ENCODE measurements around the gene CCSER1. TPM values are rescaled to one million over a fixed set of nuclear protein-coding genes. Genes with fewer than 3 reads are reported as not detected.

Gene CCSER1
- total and polyA plus RNA-seq, 2 experiments from 2014 or later, result 2.9 to 3.4 TPM

DNA sequence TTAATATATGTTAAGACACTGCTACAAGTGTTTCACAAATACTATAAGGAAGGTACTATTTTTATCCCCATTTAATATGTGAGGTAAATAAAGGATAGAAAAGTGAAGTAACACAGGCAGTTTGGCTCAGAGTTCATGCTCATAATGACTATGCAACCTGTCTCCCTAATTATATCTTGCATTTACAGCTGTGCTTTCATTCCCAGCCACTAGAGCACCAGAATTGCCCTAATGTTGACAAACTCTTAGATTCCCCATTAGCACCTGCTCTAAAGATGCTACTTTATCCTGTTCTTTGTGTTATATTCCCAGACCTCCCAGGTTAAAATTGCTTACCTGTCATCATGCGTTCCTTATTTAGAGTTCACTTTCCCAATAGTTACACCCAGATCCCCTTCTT is 833.6 kb downstream of the CCSER1 start:
- H3K79me2 ChIP-seq (replicated peaks; ENCODE audit: insufficient read depth), result no peaks in the 10 kb centered on the region
- no peak overlapping the region for H2AFZ ChIP-seq
- no peaks in the 10 kb centered on the region for H3K9me3 Mint-ChIP-seq
- no peaks in the 10 kb centered on the region for H3K27me3 Mint-ChIP-seq (ENCODE audit: insufficient read depth, low read depth, poor library complexity)
- no peaks in the 10 kb centered on the region for H3K36me3 ChIP-seq (ENCODE audit: insufficient read depth)
- H3K27ac ChIP-seq (ENCODE audit: low read depth), result no peak overlapping the region
- peaks cover 3% of the 10 kb centered on the region; the same call in 2 of the 3 replicates for H3K4me1 Mint-ChIP-seq
- H3K27ac Mint-ChIP-seq, result no peak overlapping the region
- peak; percentile 53 for ATAC-seq
- H3K4me1 ChIP-seq (ENCODE audit: insufficient read depth), result no peaks in the 10 kb centered on the region
- no peak overlapping the region for H3K4me3 Mint-ChIP-seq
- no peaks in the 10 kb centered on the region for H3K27me3 ChIP-seq (ENCODE audit: insufficient read depth)
- no peaks in the 10 kb centered on the region for H3K9me2 ChIP-seq (ENCODE audit: insufficient read depth)
- DNase-seq (ENCODE audit: low spot score), result peak; percentile 36
- TF ChIP-seq CREB1 (CRISPR knock-in tag; IDR thresholded peaks at IDR 0.05; ENCODE audit: low read depth), result no peak
- TF ChIP-seq, protein P1, sequence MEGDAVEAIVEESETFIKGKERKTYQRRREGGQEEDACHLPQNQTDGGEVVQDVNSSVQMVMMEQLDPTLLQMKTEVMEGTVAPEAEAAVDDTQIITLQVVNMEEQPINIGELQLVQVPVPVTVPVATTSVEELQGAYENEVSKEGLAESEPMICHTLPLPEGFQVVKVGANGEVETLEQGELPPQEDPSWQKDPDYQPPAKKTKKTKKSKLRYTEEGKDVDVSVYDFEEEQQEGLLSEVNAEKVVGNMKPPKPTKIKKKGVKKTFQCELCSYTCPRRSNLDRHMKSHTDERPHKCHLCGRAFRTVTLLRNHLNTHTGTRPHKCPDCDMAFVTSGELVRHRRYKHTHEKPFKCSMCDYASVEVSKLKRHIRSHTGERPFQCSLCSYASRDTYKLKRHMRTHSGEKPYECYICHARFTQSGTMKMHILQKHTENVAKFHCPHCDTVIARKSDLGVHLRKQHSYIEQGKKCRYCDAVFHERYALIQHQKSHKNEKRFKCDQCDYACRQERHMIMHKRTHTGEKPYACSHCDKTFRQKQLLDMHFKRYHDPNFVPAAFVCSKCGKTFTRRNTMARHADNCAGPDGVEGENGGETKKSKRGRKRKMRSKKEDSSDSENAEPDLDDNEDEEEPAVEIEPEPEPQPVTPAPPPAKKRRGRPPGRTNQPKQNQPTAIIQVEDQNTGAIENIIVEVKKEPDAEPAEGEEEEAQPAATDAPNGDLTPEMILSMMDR (conservative IDR thresholded peaks at IDR 0.05; ENCODE audit: low read depth in 2 of 2), result peak; percentile 20 to 41; a peak in 2 of 4 replicates
- H3K4me2 ChIP-seq, result no peak overlapping the region
- H3F3A ChIP-seq (replicated peaks; ENCODE audit: low read depth), result no peaks in the 10 kb centered on the region
- H4K20me1 ChIP-seq (replicated peaks; ENCODE audit: insufficient read depth), result no peaks in the 10 kb centered on the region
- no peak overlapping the region for H3K4me3 ChIP-seq
- no peaks in the 10 kb centered on the region for H3K36me3 Mint-ChIP-seq (ENCODE audit: low read depth)

DNA sequence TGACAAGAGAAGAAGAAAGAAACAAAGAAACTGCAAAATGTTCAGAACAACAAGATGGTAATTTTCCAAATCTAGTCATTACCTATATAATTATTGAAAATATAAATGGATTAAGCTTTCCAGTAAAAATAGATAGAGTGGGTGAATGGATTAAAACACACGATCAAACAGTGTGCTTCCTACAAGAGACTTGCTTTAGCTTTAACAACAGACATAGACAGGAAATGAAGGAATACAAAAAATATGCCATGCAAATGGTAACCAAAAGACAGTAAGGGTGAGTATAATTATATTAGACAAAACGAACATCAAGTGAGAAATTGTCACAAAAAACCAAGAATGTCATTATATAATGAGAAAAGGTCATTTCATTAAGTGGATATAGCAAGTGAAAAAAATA is 842.8 kb downstream of the CCSER1 start:
- Mint-ChIP-seq H3K4me1 (no peaks in the 10 kb centered on the region), H3K4me3 (no peak overlapping the region), H3K36me3 (ENCODE audit: low read depth) (no peaks in the 10 kb centered on the region; the same call in 1 of the 3 replicates), H3K27ac (no peak overlapping the region), H3K9me3 (peaks cover 3% of the 10 kb centered on the region; the same call in 1 of the 3 replicates), H3K27me3 (ENCODE audit: insufficient read depth, low read depth, poor library complexity) (no peaks in the 10 kb centered on the region)
- Histone ChIP-seq H3K4me1 (ENCODE audit: insufficient read depth) (no peaks in the 10 kb centered on the region), H3K27ac (ENCODE audit: low read depth) (no peak overlapping the region), H3K36me3 (ENCODE audit: insufficient read depth) (no peaks in the 10 kb centered on the region), H2AFZ (no peak overlapping the region), H4K20me1 (replicated peaks; ENCODE audit: insufficient read depth) (no peaks in the 10 kb centered on the region), H3F3A (replicated peaks; ENCODE audit: low read depth) (no peaks in the 10 kb centered on the region), H3K4me3 (no peak overlapping the region), H3K27me3 (ENCODE audit: insufficient read depth) (no peaks in the 10 kb centered on the region), H3K4me2 (no peak overlapping the region), H3K79me2 (replicated peaks; ENCODE audit: insufficient read depth) (no peaks in the 10 kb centered on the region), H3K9me2 (ENCODE audit: insufficient read depth) (no peaks in the 10 kb centered on the region)
- DNase-seq (ENCODE audit: low spot score) (no peak), ATAC-seq (no peak)
- TF ChIP-seq, protein P2, sequence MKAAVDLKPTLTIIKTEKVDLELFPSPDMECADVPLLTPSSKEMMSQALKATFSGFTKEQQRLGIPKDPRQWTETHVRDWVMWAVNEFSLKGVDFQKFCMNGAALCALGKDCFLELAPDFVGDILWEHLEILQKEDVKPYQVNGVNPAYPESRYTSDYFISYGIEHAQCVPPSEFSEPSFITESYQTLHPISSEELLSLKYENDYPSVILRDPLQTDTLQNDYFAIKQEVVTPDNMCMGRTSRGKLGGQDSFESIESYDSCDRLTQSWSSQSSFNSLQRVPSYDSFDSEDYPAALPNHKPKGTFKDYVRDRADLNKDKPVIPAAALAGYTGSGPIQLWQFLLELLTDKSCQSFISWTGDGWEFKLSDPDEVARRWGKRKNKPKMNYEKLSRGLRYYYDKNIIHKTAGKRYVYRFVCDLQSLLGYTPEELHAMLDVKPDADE (IDR thresholded peaks at IDR 0.05), result no peak
- TF ChIP-seq, protein P1 (conservative IDR thresholded peaks at IDR 0.05; ENCODE audit: low read depth in 2 of 2), result no peak
- no peak for TF ChIP-seq POLR2AphosphoS5 (IDR thresholded peaks at IDR 0.05; ENCODE audit: low read depth)
- TF ChIP-seq, protein P3, sequence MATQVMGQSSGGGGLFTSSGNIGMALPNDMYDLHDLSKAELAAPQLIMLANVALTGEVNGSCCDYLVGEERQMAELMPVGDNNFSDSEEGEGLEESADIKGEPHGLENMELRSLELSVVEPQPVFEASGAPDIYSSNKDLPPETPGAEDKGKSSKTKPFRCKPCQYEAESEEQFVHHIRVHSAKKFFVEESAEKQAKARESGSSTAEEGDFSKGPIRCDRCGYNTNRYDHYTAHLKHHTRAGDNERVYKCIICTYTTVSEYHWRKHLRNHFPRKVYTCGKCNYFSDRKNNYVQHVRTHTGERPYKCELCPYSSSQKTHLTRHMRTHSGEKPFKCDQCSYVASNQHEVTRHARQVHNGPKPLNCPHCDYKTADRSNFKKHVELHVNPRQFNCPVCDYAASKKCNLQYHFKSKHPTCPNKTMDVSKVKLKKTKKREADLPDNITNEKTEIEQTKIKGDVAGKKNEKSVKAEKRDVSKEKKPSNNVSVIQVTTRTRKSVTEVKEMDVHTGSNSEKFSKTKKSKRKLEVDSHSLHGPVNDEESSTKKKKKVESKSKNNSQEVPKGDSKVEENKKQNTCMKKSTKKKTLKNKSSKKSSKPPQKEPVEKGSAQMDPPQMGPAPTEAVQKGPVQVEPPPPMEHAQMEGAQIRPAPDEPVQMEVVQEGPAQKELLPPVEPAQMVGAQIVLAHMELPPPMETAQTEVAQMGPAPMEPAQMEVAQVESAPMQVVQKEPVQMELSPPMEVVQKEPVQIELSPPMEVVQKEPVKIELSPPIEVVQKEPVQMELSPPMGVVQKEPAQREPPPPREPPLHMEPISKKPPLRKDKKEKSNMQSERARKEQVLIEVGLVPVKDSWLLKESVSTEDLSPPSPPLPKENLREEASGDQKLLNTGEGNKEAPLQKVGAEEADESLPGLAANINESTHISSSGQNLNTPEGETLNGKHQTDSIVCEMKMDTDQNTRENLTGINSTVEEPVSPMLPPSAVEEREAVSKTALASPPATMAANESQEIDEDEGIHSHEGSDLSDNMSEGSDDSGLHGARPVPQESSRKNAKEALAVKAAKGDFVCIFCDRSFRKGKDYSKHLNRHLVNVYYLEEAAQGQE (IDR thresholded peaks at IDR 0.05; ENCODE audit: unreplicated experiment), result no peak
